Keratinocyte (primary cell): Measurements from ENCODE around the gene MIEF2.

Experiments used
- CTCF ChIP-seq, 3 experiments: IDR thresholded peaks in 1 of 3; conservative IDR thresholded peaks in 1 of 3; optimal IDR thresholded peaks in 1 of 3; 2 replicates in 2 of 3; 3 replicates in 1 of 3; pipeline versions ENCODE3 to v1.5.1; 2011; ENCODE audit warnings: low read length in 3 of 3, mild to moderate bottlenecking in 3 of 3, moderate library complexity in 2 of 3, control low read depth in 1 of 3, inconsistent platforms in 1 of 3; ENCODE audit not compliant: insufficient read depth in 2 of 3; ENCODE audit errors: extremely low read depth in 1 of 3
- EZH2 ChIP-seq: IDR thresholded peaks from one replicate; pipeline ENCODE4 v1.6.1; 2012; ENCODE audit warnings: inconsistent platforms, mild to moderate bottlenecking, low read length, moderate library complexity

GRCh38 chr17:18261659-18262058 lies 1.2 kb downstream of the MIEF2 start:
- TF ChIP-seq CTCF (optimal IDR thresholded peaks at IDR 0.05 in 1 of 3, IDR thresholded peaks at IDR 0.05 in 1 of 3, conservative IDR thresholded peaks at IDR 0.05 in 1 of 3; ENCODE audit: extremely low read depth in 1 of 3, insufficient read depth in 2 of 3, low read length in 3 of 3) (no peak), EZH2 (no peak)
